ENCODE results near the gene CNN2.

- no peak for TF ChIP-seq CTCF (IDR thresholded peaks at IDR 0.05; ENCODE audit: low read length)
- no peak for TF ChIP-seq EZH2phosphoT487 (IDR thresholded peaks at IDR 0.05; ENCODE audit: low read length)
These were observed 34.3 kb upstream of the CNN2 start for GRCh38 chr19:991932-992669.

All from MM.1S (cell line).